Jurkat, Clone E6-1 (cell line): Measurements from ENCODE around the gene R3HDM4. TPM values are rescaled to one million over a fixed set of nuclear protein-coding genes. Genes with fewer than 3 reads are reported as not detected.
"Not testable (repeated sequence)": the region's sequence is repeated elsewhere in the genome, so short reads cannot be mapped to it uniquely, and the experiment has no call there.

Experiments used
- DNase-seq: peaks from one replicate; pipeline ENCODE4 v3.0.0-alpha.2; 2011; ENCODE audit warnings: low read depth, low spot score
- H3K4me3 ChIP-seq: 2 replicates; pipeline ENCODE4 v1.5.1; 2011; ENCODE audit warnings: mild to moderate bottlenecking, low read length, control low read depth, moderate library complexity
- polyA plus RNA-seq: library from polyadenylated mRNA; unstranded; fragments of >200 nt; gene quantifications from one replicate; pipeline ENCODE4 v1.2.1, GENCODE V29; 2012; ENCODE audit warnings: missing spikeins; ENCODE audit not compliant: insufficient read length, insufficient read depth

R3HDM4 gene
- 52.6 TPM for polyA plus RNA-seq

- no peak for DNase-seq
- peak within 1 kb of the TSS; percentile 75 for H3K4me3 ChIP-seq
These were observed at the start of gene R3HDM4 for GRCh38 chr19:913080-913748. TSS of gene R3HDM4 (minus strand) at chr19:913219. CDS start at chr19:913157, 62 bp downstream.

GRCh38 chr19:961866-962620, 49.0 kb upstream of the R3HDM4 start:
- H3K4me3 ChIP-seq = no peak overlapping the region
- no peak for DNase-seq

- DNase-seq = no peak
- H3K4me3 ChIP-seq = no peak overlapping the region
These were observed 47.6 kb upstream of the R3HDM4 start for GRCh38 chr19:960601-960938.

GRCh38 chr19:960020-960419, 47.0 kb upstream of the R3HDM4 start:
- DNase-seq = no peak
- no peak overlapping the region for H3K4me3 ChIP-seq

GRCh38 chr19:958967-959855, 46.2 kb upstream of the R3HDM4 start:
- H3K4me3 ChIP-seq = no peak overlapping the region
- no peak for DNase-seq

GRCh38 chr19:957578-957977, 44.6 kb upstream of the R3HDM4 start:
- DNase-seq, H3K4me3 ChIP-seq: not testable (repeated sequence)

GRCh38 chr19:956766-957440, 43.9 kb upstream of the R3HDM4 start:
- DNase-seq = no peak
- no peak overlapping the region for H3K4me3 ChIP-seq

- H3K4me3 ChIP-seq = no peak overlapping the region
- no peak for DNase-seq
These were observed 43.1 kb upstream of the R3HDM4 start for GRCh38 chr19:955803-956765.

GRCh38 chr19:954672-955494, 41.9 kb upstream of the R3HDM4 start:
- DNase-seq = no peak
- H3K4me3 ChIP-seq = no peak overlapping the region

- DNase-seq = no peak
- H3K4me3 ChIP-seq = no peak overlapping the region
These were observed 41.3 kb upstream of the R3HDM4 start for GRCh38 chr19:954272-954671.

- no peak overlapping the region for H3K4me3 ChIP-seq
- no peak for DNase-seq
These were observed 40.6 kb upstream of the R3HDM4 start for GRCh38 chr19:953445-954271.

- no peak for DNase-seq
- no peak overlapping the region for H3K4me3 ChIP-seq
These were observed 39.8 kb upstream of the R3HDM4 start for GRCh38 chr19:952680-953444.

GRCh38 chr19:952049-952679, 39.1 kb upstream of the R3HDM4 start:
- no peak for DNase-seq
- no peak overlapping the region for H3K4me3 ChIP-seq

- DNase-seq = no peak
- no peak overlapping the region for H3K4me3 ChIP-seq
These were observed 37.5 kb upstream of the R3HDM4 start for GRCh38 chr19:950352-951066.
